ENCODE measurements around the gene GALNS.

- TF ChIP-seq CTCF (IDR thresholded peaks at IDR 0.05; ENCODE audit: poor library complexity) (no peak), EZH2phosphoT487 (IDR thresholded peaks at IDR 0.05; ENCODE audit: low read depth, severe bottlenecking, unreplicated experiment) (no peak)
Observed at GRCh38 chr16:88831838-88832237, 24.9 kb downstream of the GALNS start.
